Spleen (tissue), 11 donors: Measurements from ENCODE around the gene ORC3. TPM values are rescaled to one million over a fixed set of nuclear protein-coding genes. Genes with fewer than 3 reads are reported as not detected.
"Not testable (repeated sequence)": the region's sequence is repeated elsewhere in the genome, so short reads cannot be mapped to it uniquely, and the experiment has no call there.

Experiments used
- DNase-seq: peaks from one replicate; pipeline ENCODE4 v3.0.0-alpha.2; 2020
- H3K27ac ChIP-seq, 8 donors: fragments of 200-600 bp; sonication (generic) in 7 of 8; 1 replicate in 4 of 8; 2 replicates in 4 of 8; pipeline versions ENCODE4 v1.5.0 to v1.8.0; 2016 to 2021; ENCODE audit warnings: inconsistent platforms in 4 of 8, mild to moderate bottlenecking in 4 of 8, moderate library complexity in 1 of 8
- H3K27me3 ChIP-seq, 7 donors: fragments of 200-600 bp; sonication (generic) in 6 of 7; replicated peaks in 1 of 7; 1 replicate in 4 of 7; 2 replicates in 3 of 7; pipeline versions ENCODE4 v1.5.0 to v1.8.0; 2016 to 2021; ENCODE audit warnings: inconsistent platforms in 3 of 7, mild to moderate bottlenecking in 1 of 7
- H3K36me3 ChIP-seq, 6 donors: fragments of 200-600 bp; sonication (generic) in 5 of 6; 1 replicate in 4 of 6; 2 replicates in 2 of 6; pipeline versions ENCODE4 v1.5.0 to v1.8.0; 2016 to 2021; ENCODE audit warnings: inconsistent platforms in 2 of 6
- H3K4me1 ChIP-seq, 6 donors: fragments of 200-600 bp; sonication (generic) in 5 of 6; 1 replicate in 3 of 6; 2 replicates in 3 of 6; pipeline versions ENCODE4 v1.5.0 to v1.8.0; 2016 to 2021; ENCODE audit warnings: inconsistent platforms in 3 of 6
- H3K4me3 ChIP-seq, 8 donors: fragments of 200-600 bp; sonication (generic) in 7 of 8; 1 replicate in 4 of 8; 2 replicates in 4 of 8; pipeline versions ENCODE4 v1.5.0 to v1.8.0; 2016 to 2021; ENCODE audit warnings: inconsistent platforms in 4 of 8, mild to moderate bottlenecking in 4 of 8, moderate library complexity in 2 of 8
- H3K9me3 ChIP-seq, 8 donors: fragments of 200-600 bp; sonication (generic) in 7 of 8; 1 replicate in 4 of 8; 2 replicates in 4 of 8; pipeline versions ENCODE4 v1.5.0 to v1.8.0; 2016 to 2021; ENCODE audit warnings: inconsistent platforms in 4 of 8
- POLR2A ChIP-seq, 3 donors: fragments of 450-650 bp; IDR thresholded peaks; one replicate each; pipeline ENCODE4 v1.5.1; 2017; ENCODE audit warnings: antibody characterized with exemption in 3 of 3, mild to moderate bottlenecking in 1 of 3
- POLR2AphosphoS5 ChIP-seq, 3 donors: sonication (generic); formaldehyde crosslinking; IDR thresholded peaks; one replicate each; pipeline ENCODE4 v1.5.1; 2017; ENCODE audit warnings: antibody characterized with exemption in 3 of 3
- WGBS, 5 donors: extraction: QIAGEN DNeasy Blood & Tissue Kit in 3 of 5; methylation state at CpG; one replicate each; pipeline versions ENCODE4 v1.1.5 to v1.1.7; 2013 to 2018; 5-methylcytosine and 5-hydroxymethylcytosine counted together
- intact Hi-C: fragments of 100-400 bp; cut with DNase I; formaldehyde crosslinking; loops from one replicate; pipeline ENCODE4 v1.15.0; 2023; ENCODE audit warnings: low total_unique reads
- polyA plus RNA-seq, 3 donors: library from polyadenylated mRNA; stranded (reverse); fragments of 200-250 nt; gene quantifications; one replicate each; pipeline ENCODE4 v1.2.1, GENCODE V29; 2013
- total RNA-seq, 7 donors: library from RNA; depleted of rRNA in 3 of 7; stranded (reverse); fragments of >200 nt in 3 of 7; fragmentation: NEBNext Ultra II Directional in 4 of 7; extraction: Animal tissue kit (Norgen Biotek cat#: 25700) in 4 of 7; gene quantifications; one replicate each; pipeline versions ENCODE4 v1.1.0 to v1.2.1, GENCODE V29; 2016 to 2021
- TF ChIP-seq, protein P1 (sequence below), 11 experiments: fragments of 200-600 bp in 7 of 11; fragments of 450-650 bp in 4 of 11; sonication (generic) in 4 of 11; IDR thresholded peaks in 8 of 11; conservative IDR thresholded peaks in 3 of 11; 1 replicate in 7 of 11; 2 replicates in 4 of 11; pipeline versions ENCODE4 v1.4.0 to v1.8.0; 2016 to 2021; ENCODE audit warnings: antibody characterized with exemption in 11 of 11, inconsistent platforms in 4 of 11, mild to moderate bottlenecking in 1 of 11
- donor health status: healthy with polysubstance abuse.
- donor health status: DM: no; HTN: no; CAD: no; lungs with moderate emphysema.
- donor health status: DM: no; HTN: no; CAD: no.
- donor health status: Bipolar disorder and iron deficiency.
- donor health status: healthy.
- donor health status: DM: no; HTN: no; CAD: no.
- donor health status: DM: yes; HTN: yes; CAD: no.

ORC3 gene
- total and polyA plus RNA-seq, 10 donors, result 15.1 to 35.6 (median 20.0) TPM

DNA sequence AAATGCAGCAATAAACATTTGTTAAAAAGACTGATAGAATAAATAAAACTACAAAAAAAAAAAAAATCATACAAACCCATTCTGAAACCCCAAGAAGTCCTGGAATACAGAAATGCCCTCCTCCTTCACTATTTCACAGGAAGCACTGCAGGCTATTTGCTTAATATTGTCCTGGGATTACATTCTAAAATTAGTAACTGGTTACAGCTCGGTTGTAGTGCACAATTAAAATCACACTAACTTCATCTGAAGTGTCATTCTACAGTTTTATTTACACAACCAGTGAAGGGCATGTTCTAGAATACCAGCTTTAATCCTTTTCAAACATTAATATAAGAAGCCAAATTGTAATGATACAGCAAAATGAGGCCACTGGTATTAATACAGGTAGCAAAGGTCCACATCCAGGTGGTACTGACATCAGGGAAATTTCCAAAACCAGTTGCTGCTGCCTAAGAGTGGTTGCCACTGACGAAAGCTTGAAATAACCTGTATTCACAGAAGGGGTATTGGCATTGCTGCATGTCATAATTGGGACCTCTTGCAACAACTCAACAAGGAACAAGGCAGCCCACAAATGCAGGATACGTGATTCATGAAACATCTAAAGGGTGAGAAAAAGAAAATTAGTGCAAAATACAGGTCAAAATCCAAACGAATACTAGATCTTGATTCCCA is 85.2 kb downstream of the ORC3 start:
- no peak for DNase-seq
- Histone ChIP-seq H3K27ac (peak overlapping the region in 2 of 8 donors; percentile 18 to 36), H3K4me1 (peaks cover 0 to 59% (median 29%) of the 10 kb centered on the region in 6 donors), H3K4me3 (no peak overlapping the region), H3K36me3 (peaks cover 0 to 95% (median 65%) of the 10 kb centered on the region in 6 donors), H3K27me3 (no peaks in the 10 kb centered on the region), H3K9me3 (no peaks in the 10 kb centered on the region)
- intact Hi-C loops, result no loop called here
- peak in 1 of 3 donors; percentile 16 for TF ChIP-seq POLR2AphosphoS5 (IDR thresholded peaks at IDR 0.05)
- no peak for TF ChIP-seq POLR2A (IDR thresholded peaks at IDR 0.05)
- TF ChIP-seq, protein P1, sequence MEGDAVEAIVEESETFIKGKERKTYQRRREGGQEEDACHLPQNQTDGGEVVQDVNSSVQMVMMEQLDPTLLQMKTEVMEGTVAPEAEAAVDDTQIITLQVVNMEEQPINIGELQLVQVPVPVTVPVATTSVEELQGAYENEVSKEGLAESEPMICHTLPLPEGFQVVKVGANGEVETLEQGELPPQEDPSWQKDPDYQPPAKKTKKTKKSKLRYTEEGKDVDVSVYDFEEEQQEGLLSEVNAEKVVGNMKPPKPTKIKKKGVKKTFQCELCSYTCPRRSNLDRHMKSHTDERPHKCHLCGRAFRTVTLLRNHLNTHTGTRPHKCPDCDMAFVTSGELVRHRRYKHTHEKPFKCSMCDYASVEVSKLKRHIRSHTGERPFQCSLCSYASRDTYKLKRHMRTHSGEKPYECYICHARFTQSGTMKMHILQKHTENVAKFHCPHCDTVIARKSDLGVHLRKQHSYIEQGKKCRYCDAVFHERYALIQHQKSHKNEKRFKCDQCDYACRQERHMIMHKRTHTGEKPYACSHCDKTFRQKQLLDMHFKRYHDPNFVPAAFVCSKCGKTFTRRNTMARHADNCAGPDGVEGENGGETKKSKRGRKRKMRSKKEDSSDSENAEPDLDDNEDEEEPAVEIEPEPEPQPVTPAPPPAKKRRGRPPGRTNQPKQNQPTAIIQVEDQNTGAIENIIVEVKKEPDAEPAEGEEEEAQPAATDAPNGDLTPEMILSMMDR (IDR thresholded peaks at IDR 0.05 in 8 of 11, conservative IDR thresholded peaks at IDR 0.05 in 3 of 11), result no peak
- whole genome bisulfite sequencing, 5 donors, result 48 to 76% (median 65%) methylated on average over 4 of the region's 4 CpGs

DNA sequence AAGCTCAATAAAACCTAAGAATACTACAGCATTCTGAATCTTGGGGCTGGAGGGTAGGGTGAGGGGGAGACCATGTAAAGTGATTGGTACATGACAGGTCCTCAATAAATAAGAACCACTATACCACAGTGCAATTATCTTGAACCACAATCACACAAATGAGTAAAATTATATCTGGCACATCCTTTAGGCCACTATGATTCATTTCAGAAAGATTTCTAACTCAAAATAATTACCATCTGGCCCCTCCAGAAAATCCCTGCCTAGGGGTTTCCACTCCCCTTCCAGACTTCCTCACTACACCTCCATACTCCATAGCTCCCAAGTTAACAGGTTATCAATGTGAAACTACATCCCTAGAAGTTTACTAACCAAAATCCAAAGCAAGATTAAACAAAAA is 92.4 kb downstream of the ORC3 start:
- intact Hi-C loops, result no loop called here
- H3K4me1 ChIP-seq, result peaks cover 10 to 94% (median 71%) of the 10 kb centered on the region in 6 donors
- H3K9me3 ChIP-seq, result no peaks in the 10 kb centered on the region

DNA sequence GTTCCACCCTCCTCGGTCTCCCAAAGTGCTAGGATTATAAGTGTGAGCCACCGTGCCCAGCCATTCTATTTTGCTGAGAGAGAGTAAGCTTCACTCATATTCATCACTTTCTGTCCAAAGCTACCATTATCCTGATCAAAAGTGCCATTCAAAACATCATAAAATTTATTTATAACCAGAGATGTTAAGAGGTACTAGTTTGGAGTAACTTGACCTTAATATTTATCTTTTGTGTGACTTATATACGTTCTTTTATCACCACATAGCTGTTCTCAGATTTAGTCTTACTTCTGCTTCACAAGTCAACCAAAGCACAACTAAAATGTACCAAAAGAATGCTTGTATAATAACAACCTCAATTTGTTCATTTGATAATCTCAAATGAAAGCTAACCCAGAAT is 94.0 kb downstream of the ORC3 start:
- Histone ChIP-seq H3K27me3 (no peaks in the 10 kb centered on the region), H3K4me3 (no peak overlapping the region), H3K4me1 (peaks cover 18 to 100% (median 85%) of the 10 kb centered on the region in 6 donors), H3K36me3 (peaks cover 0 to 45% (median 13%) of the 10 kb centered on the region in 6 donors), H3K27ac (peak overlapping the region in 3 of 8 donors; percentile 4 to 24 (median 12)), H3K9me3 (no peaks in the 10 kb centered on the region)
- DNase-seq, result no peak
- intact Hi-C loops, result no loop called here
- 71 to 85% (median 77%) methylated on average over 3 of the region's 3 CpGs for WGBS, 5 donors
- no peak for TF ChIP-seq POLR2A (IDR thresholded peaks at IDR 0.05)

More for the DNA sequence above, 92.4 kb downstream of the ORC3 start:
- TF ChIP-seq POLR2AphosphoS5 (IDR thresholded peaks at IDR 0.05) (no peak), POLR2A (IDR thresholded peaks at IDR 0.05) (no peak)
- TF ChIP-seq, protein P1 (IDR thresholded peaks at IDR 0.05 in 8 of 11, conservative IDR thresholded peaks at IDR 0.05 in 3 of 11), result no peak
- no peak for DNase-seq
- peaks cover 0 to 48% (median 25%) of the 10 kb centered on the region in 6 donors for H3K36me3 ChIP-seq
- H3K4me3 ChIP-seq, result no peak overlapping the region
- peak overlapping the region in 4 of 8 donors; percentile 14 to 23 (median 22) for H3K27ac ChIP-seq
- H3K27me3 ChIP-seq, result no peaks in the 10 kb centered on the region

DNA sequence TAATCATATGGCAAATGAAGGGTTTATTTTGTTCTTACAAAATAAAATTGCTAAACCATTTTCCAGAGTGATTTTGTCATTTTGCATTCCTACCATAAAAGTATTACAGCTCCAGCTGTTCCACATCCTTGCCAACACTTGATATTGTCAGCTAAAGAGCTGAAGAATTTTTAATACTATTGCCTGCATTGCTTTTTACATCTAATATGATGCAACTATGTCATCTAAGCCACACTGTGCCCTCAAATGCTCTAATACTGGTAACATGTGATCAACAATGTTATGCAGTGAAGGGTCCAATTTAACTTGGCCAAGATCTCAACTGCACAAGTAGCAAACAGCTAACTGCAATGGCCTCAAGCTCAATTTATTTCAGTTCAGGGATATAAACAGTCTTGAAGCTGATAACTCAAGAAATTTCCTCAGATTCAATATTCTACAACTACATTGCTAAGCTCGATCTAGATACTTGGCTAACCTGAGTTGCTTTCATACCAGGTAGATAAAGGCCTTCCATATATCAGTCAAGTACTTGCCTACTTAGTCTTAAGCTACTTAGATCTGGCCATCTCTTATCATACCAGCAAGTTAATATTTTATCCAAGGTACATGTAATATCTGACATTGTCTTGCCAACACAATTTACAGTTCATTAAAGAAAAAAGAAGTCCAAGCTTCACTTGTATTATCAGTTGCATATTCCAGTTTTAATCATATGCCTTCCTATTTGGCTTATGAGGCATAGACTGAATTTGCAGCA is 95.1 kb downstream of the ORC3 start:
- intact Hi-C loops, result no loop called here
- Histone ChIP-seq H3K27me3 (no peaks in the 10 kb centered on the region), H3K9me3 (no peaks in the 10 kb centered on the region), H3K4me3 (no peak overlapping the region), H3K36me3 (peaks cover 0 to 44% (median 8%) of the 10 kb centered on the region in 6 donors), H3K4me1 (peaks cover 28 to 100% (median 91%) of the 10 kb centered on the region in 6 donors), H3K27ac (peak overlapping the region in 2 of 8 donors; percentile 10 to 24)
- WGBS, 5 donors, result 89 to 93% (median 92%) methylated on average over 1 of the region's 1 CpG
- TF ChIP-seq, protein P1 (IDR thresholded peaks at IDR 0.05 in 8 of 11, conservative IDR thresholded peaks at IDR 0.05 in 3 of 11), result no peak
- TF ChIP-seq POLR2A (IDR thresholded peaks at IDR 0.05), result no peak
- TF ChIP-seq POLR2AphosphoS5 (IDR thresholded peaks at IDR 0.05), result no peak
- DNase-seq, result no peak

DNA sequence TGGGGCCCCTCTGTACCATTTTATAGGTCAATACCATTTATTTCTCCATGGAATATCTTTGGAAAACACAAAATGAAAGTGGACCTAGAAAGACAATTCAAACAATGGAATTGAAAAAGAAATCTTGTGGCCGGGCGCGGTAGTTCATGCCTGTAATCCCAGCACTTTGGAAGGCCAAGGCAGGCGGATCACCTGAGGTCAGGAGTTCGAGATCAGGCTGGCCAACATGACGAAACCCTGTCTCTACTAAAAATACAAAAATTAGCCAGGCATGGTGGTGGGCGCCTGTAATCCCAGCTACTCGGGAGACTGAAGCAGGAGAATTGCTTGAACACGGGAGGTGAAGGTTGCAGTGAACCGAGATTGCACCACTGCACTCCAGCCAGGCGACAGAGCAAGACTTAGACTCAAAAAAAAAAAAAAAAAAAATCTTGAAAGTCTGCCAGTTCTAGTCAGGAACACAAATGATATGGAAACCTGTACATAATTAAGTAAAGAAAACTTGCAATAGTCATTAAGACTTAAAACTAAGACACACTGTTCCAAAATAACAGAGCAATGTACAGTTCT is 96.8 kb downstream of the ORC3 start:
- H3K9me3 ChIP-seq, DNase-seq, intact Hi-C loops, H3K4me3 ChIP-seq, H3K27me3 ChIP-seq: not testable (repeated sequence)
- 81 to 94% (median 85%) methylated on average over 11 of the region's 11 CpGs for WGBS, 5 donors
- Histone ChIP-seq H3K36me3 (peaks cover 0 to 32% (median 0%) of the 10 kb centered on the region in 6 donors), H3K4me1 (peaks cover 33 to 100% (median 93%) of the 10 kb centered on the region in 6 donors), H3K27ac (peak overlapping the region in 3 of 8 donors; percentile 12 to 38 (median 14))
